ENCODE measurements around the gene COQ2. TPM values are rescaled to one million over a fixed set of nuclear protein-coding genes. Genes with fewer than 3 reads are reported as not detected.
"Not testable (repeated sequence)": the region's sequence is repeated elsewhere in the genome, so short reads cannot be mapped to it uniquely, and the experiment has no call there.

Gene COQ2
- total RNA-seq, 1 experiment from 2014 or later, result 23.8 TPM

GRCh38 chr4:83329521-83330110 is 45.0 kb upstream of the COQ2 start:
- Histone ChIP-seq H3K4me1 (ENCODE audit: insufficient read depth, low read length) (peaks cover 18% of the 10 kb centered on the region; the same call in 1 of the 2 replicates), H3K4me2 (ENCODE audit: low read length) (no peak overlapping the region), H3K4me3 (ENCODE audit: low read length) (no peak overlapping the region), H3K9ac (ENCODE audit: low read length) (no peak overlapping the region), H3K9me3 (ENCODE audit: low read length) (no peaks in the 10 kb centered on the region), H3F3A (ENCODE audit: low read length, unreplicated experiment) (no peaks in the 10 kb centered on the region), H2AFZ (ENCODE audit: low read length) (no peak overlapping the region), H3K36me3 (ENCODE audit: low read depth, low read length) (no peaks in the 10 kb centered on the region), H3K27ac (ENCODE audit: low read length) (no peak overlapping the region), H4K20me1 (ENCODE audit: low read length) (no peaks in the 10 kb centered on the region), H3K9me2 (replicated peaks; ENCODE audit: low read length) (no peaks in the 10 kb centered on the region), H3K27me3 (ENCODE audit: low read length) (no peaks in the 10 kb centered on the region), H3K79me2 (ENCODE audit: low read length) (no peaks in the 10 kb centered on the region)
- BruUV-seq (replicated peaks), result no TSS peak
- no peak for TF ChIP-seq EZH2 (IDR thresholded peaks at IDR 0.05; ENCODE audit: low read length, unreplicated experiment)
- TF ChIP-seq, protein P1, sequence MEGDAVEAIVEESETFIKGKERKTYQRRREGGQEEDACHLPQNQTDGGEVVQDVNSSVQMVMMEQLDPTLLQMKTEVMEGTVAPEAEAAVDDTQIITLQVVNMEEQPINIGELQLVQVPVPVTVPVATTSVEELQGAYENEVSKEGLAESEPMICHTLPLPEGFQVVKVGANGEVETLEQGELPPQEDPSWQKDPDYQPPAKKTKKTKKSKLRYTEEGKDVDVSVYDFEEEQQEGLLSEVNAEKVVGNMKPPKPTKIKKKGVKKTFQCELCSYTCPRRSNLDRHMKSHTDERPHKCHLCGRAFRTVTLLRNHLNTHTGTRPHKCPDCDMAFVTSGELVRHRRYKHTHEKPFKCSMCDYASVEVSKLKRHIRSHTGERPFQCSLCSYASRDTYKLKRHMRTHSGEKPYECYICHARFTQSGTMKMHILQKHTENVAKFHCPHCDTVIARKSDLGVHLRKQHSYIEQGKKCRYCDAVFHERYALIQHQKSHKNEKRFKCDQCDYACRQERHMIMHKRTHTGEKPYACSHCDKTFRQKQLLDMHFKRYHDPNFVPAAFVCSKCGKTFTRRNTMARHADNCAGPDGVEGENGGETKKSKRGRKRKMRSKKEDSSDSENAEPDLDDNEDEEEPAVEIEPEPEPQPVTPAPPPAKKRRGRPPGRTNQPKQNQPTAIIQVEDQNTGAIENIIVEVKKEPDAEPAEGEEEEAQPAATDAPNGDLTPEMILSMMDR (conservative IDR thresholded peaks at IDR 0.05; ENCODE audit: low read depth, low read length), result no peak
- no peak for TF ChIP-seq EZH2phosphoT487 (IDR thresholded peaks at IDR 0.05; ENCODE audit: borderline replicate concordance, low read length)
- intact Hi-C loops (cut with micrococcal nuclease), result no loop called here
- POLR2A ChIA-PET (ENCODE audit: unreplicated experiment), result no interaction called here
- DNase-seq (peak; percentile 56), ATAC-seq (no peak)
- CTCF ChIA-PET, result interaction anchor here (0.6 kb wide), 1 partner anchor 59 kb away, joined by 3 read pairs; no protein-coding TSS in a partner anchor

- Histone ChIP-seq H3F3A (ENCODE audit: low read length, unreplicated experiment) (no peaks in the 10 kb centered on the region), H3K9me3 (ENCODE audit: low read length) (no peaks in the 10 kb centered on the region), H3K4me1 (ENCODE audit: insufficient read depth, low read length) (peaks cover 10% of the 10 kb centered on the region; the same call in 1 of the 2 replicates), H3K4me2 (ENCODE audit: low read length) (no peak overlapping the region), H4K20me1 (ENCODE audit: low read length) (no peaks in the 10 kb centered on the region), H2AFZ (ENCODE audit: low read length) (no peak overlapping the region), H3K4me3 (ENCODE audit: low read length) (no peak overlapping the region), H3K27me3 (ENCODE audit: low read length) (no peaks in the 10 kb centered on the region), H3K79me2 (ENCODE audit: low read length) (no peaks in the 10 kb centered on the region), H3K9me2 (replicated peaks; ENCODE audit: low read length) (no peaks in the 10 kb centered on the region), H3K27ac (ENCODE audit: low read length) (no peak overlapping the region), H3K9ac (ENCODE audit: low read length) (no peak overlapping the region), H3K36me3 (ENCODE audit: low read depth, low read length) (no peaks in the 10 kb centered on the region)
- intact Hi-C loops (cut with micrococcal nuclease), result no loop called here
- ATAC-seq (no peak), DNase-seq (no peak)
- BruUV-seq (replicated peaks), result no TSS peak
- POLR2A ChIA-PET (ENCODE audit: unreplicated experiment), result no interaction called here
- CTCF ChIA-PET, result no interaction called here
- TF ChIP-seq EZH2 (IDR thresholded peaks at IDR 0.05; ENCODE audit: low read length, unreplicated experiment) (no peak), EZH2phosphoT487 (IDR thresholded peaks at IDR 0.05; ENCODE audit: borderline replicate concordance, low read length) (no peak)
- TF ChIP-seq, protein P1 (conservative IDR thresholded peaks at IDR 0.05; ENCODE audit: low read depth, low read length), result no peak
Measured at GRCh38 chr4:83328521-83329187, 44.1 kb upstream of the COQ2 start.

GRCh38 chr4:83326546-83326945 is 41.9 kb upstream of the COQ2 start:
- ChIA-PET POLR2A (ENCODE audit: unreplicated experiment) (no interaction called here), CTCF (no interaction called here)
- Histone ChIP-seq H3F3A (ENCODE audit: low read length, unreplicated experiment) (no peaks in the 10 kb centered on the region), H3K79me2 (ENCODE audit: low read length) (no peaks in the 10 kb centered on the region), H3K9ac (ENCODE audit: low read length) (no peak overlapping the region), H3K4me2 (ENCODE audit: low read length) (no peak overlapping the region), H3K27ac (ENCODE audit: low read length) (no peak overlapping the region), H2AFZ (ENCODE audit: low read length) (no peak overlapping the region), H3K4me3 (ENCODE audit: low read length) (no peak overlapping the region), H3K27me3 (ENCODE audit: low read length) (no peaks in the 10 kb centered on the region), H3K4me1 (ENCODE audit: insufficient read depth, low read length) (peaks cover 10% of the 10 kb centered on the region; the same call in 1 of the 2 replicates), H3K9me3 (ENCODE audit: low read length) (no peaks in the 10 kb centered on the region), H3K9me2 (replicated peaks; ENCODE audit: low read length) (no peaks in the 10 kb centered on the region), H4K20me1 (ENCODE audit: low read length) (no peaks in the 10 kb centered on the region), H3K36me3 (ENCODE audit: low read depth, low read length) (no peaks in the 10 kb centered on the region)
- intact Hi-C loops (cut with micrococcal nuclease), result no loop called here
- no TSS peak for BruUV-seq (replicated peaks)
- TF ChIP-seq EZH2phosphoT487 (IDR thresholded peaks at IDR 0.05; ENCODE audit: borderline replicate concordance, low read length) (no peak), EZH2 (IDR thresholded peaks at IDR 0.05; ENCODE audit: low read length, unreplicated experiment) (no peak)
- TF ChIP-seq, protein P1 (conservative IDR thresholded peaks at IDR 0.05; ENCODE audit: low read depth, low read length), result no peak
- DNase-seq, result no peak
- ATAC-seq, result no peak

GRCh38 chr4:83325306-83325705 is 40.7 kb upstream of the COQ2 start:
- DNase-seq; intact Hi-C loops (cut with micrococcal nuclease); H3K4me2 ChIP-seq (ENCODE audit: low read length); H2AFZ ChIP-seq (ENCODE audit: low read length); H3K9me3 ChIP-seq (ENCODE audit: low read length); H3K9ac ChIP-seq (ENCODE audit: low read length); H3K4me3 ChIP-seq (ENCODE audit: low read length); H3K36me3 ChIP-seq (ENCODE audit: low read depth, low read length); H3K9me2 ChIP-seq (replicated peaks; ENCODE audit: low read length); H4K20me1 ChIP-seq (ENCODE audit: low read length); H3F3A ChIP-seq (ENCODE audit: low read length, unreplicated experiment); H3K79me2 ChIP-seq (ENCODE audit: low read length); POLR2A ChIA-PET (ENCODE audit: unreplicated experiment); H3K27ac ChIP-seq (ENCODE audit: low read length); BruUV-seq (replicated peaks); CTCF ChIA-PET; H3K27me3 ChIP-seq (ENCODE audit: low read length); ATAC-seq: not testable (repeated sequence)
- peaks cover 10% of the 10 kb centered on the region; the same call in 1 of the 2 replicates for H3K4me1 ChIP-seq (ENCODE audit: insufficient read depth, low read length)
